ENCODE results near the gene ADAM33.

- TF ChIP-seq, protein P1, sequence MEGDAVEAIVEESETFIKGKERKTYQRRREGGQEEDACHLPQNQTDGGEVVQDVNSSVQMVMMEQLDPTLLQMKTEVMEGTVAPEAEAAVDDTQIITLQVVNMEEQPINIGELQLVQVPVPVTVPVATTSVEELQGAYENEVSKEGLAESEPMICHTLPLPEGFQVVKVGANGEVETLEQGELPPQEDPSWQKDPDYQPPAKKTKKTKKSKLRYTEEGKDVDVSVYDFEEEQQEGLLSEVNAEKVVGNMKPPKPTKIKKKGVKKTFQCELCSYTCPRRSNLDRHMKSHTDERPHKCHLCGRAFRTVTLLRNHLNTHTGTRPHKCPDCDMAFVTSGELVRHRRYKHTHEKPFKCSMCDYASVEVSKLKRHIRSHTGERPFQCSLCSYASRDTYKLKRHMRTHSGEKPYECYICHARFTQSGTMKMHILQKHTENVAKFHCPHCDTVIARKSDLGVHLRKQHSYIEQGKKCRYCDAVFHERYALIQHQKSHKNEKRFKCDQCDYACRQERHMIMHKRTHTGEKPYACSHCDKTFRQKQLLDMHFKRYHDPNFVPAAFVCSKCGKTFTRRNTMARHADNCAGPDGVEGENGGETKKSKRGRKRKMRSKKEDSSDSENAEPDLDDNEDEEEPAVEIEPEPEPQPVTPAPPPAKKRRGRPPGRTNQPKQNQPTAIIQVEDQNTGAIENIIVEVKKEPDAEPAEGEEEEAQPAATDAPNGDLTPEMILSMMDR (IDR thresholded peaks at IDR 0.05 in 4 of 5, conservative IDR thresholded peaks at IDR 0.05 in 1 of 5), result no peak
- no peak for TF ChIP-seq POLR2A (IDR thresholded peaks at IDR 0.05)
These were observed 26.7 kb downstream of the ADAM33 start for GRCh38 chr20:3655131-3655405.

Measured in gastrocnemius medialis (tissue), 4 donors.